ENCODE measurements around the gene TMEM167A.

TMEM167A gene

GRCh38 chr5:83034528-83035207, 42.5 kb downstream of the TMEM167A start:
- DNase-seq: no peak

- DNase-seq: no peak
These were observed 43.2 kb downstream of the TMEM167A start for GRCh38 chr5:83034036-83034435.

DNA sequence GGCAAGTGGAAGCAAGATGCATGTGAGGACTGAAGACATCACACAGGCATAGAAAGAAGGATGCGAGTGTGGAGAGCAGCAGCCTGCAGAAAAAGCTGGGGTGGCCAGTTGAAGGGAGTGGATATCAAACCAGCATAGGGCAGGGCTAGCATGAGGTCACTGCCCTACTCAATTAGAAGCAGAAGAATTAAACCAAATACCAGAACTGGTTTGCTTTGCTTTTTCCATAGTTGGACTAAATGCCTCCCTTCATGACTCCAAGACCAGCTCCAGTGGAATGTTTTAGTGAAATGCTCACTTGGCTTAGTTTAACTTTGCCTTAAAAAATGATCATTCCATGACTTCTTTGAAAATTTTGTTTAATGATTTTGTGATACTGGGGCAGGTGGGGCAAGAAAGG, 45.8 kb downstream of the TMEM167A start:
- no peak for DNase-seq

DNA sequence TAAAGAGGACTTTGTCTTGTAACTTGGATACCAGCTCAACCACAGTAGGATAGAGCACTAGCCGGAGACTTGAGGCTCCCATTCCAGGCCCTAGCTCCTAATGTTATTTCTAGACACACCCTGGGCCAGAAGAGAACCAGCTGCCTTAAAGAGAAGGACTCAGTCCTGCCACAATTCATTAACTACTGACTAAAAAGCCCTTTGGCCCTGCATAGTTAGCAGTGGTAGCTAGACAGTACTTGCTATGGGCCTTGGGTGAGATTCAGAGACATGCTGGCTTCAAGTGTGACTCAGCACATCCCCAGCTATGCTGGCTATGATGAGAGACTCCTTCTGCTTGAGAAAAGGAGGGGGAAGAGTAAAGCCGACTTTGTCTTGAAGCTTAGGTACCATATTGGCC, 47.3 kb downstream of the TMEM167A start:
- DNase-seq: no peak

GRCh38 chr5:83026930-83027687, 50.1 kb downstream of the TMEM167A start:
- no peak for DNase-seq

DNA sequence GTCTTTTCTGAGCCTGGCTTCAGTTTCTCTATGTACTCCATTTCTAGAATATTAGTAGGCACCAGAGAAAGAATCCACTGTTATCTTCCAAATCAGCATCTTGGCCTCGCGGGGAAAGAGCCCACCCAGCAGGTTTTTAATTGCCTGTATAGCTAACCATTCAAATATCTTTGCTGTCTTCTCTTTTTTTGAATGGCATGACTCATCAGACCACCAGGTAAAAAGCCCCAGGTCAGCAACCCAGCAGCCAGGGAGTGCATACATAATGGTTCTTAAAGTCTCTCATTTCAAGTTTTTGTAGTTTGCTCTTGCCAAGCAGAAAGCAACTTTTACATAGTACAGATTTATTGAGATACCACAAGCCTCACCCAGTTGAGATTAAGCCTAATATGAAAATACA, 50.7 kb downstream of the TMEM167A start:
- DNase-seq: no peak

- DNase-seq: no peak
These were observed 51.3 kb downstream of the TMEM167A start for GRCh38 chr5:83025690-83026478.

DNA sequence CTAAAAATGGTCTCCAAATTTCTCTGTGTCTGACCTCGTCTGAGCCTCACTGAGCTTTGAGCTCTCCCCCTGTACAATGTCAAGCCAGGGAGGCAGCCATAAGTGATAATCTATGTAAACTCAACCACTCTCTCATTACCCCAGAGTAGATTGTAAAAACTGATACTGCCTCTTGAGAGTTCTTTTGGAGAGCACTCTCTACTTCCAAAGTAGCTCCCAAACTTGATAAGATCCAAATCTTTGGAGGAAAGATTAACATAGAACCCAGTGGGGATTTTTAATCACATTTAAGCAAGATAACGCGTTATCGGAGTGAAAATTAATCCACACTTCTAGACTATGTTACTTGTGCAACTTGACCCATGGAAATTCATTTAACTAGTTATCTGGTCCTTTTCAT, 54.9 kb downstream of the TMEM167A start:
- no peak for DNase-seq

- no peak for DNase-seq
These were observed 61.5 kb downstream of the TMEM167A start for GRCh38 chr5:83015676-83016075.

- DNase-seq: no peak
These were observed 65.2 kb downstream of the TMEM167A start for GRCh38 chr5:83011985-83012384.

- no peak for DNase-seq
These were observed 67.8 kb downstream of the TMEM167A start for GRCh38 chr5:83009408-83009807.

DNA sequence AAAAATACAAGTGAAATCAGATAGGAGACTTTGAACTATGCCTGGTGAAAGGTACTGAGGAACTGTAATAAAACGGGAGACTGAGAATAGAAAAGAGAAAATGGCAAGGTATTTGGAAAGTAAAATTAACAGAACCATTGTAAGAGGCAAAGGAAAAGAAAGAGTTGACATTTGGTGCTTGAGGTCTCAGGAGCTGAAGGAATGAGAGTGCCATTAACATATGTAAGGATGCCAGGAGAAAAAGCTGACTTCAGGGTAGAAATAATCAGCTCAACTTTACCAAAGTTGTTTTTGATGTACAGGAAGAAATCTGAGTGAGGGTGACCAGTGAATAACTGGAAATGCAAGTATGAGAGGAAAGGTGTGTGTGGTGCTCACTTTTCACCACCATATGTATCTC, 69.4 kb downstream of the TMEM167A start:
- DNase-seq: no peak

DNA sequence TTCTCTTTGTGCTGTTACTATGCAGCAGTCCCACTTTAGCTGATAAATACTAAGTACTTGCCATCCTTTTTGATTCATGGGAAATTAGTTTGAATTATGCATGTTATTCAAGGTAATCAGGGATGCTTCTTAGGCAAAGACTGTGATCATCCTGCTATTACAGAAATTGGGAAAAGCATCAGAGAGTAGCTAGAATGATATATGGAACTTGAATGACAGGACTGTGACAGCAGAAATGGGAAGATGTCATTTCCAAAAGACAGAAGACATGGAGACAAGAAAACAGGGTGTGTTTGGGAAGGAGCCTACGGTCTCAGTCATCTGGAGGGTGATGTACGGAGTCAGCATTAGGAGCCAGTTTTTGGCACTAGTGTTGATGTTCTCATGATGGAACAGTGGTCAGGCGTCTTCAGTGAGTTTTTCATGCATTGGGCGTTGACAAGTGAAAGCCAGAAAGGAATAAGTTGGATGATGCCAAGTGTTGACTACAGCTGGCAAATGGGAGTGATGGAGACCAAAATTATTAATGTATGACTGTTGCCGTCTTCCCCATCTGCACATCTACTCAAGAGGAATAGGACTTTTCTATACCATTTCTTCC, 70.4 kb downstream of the TMEM167A start:
- no peak for DNase-seq

DNA sequence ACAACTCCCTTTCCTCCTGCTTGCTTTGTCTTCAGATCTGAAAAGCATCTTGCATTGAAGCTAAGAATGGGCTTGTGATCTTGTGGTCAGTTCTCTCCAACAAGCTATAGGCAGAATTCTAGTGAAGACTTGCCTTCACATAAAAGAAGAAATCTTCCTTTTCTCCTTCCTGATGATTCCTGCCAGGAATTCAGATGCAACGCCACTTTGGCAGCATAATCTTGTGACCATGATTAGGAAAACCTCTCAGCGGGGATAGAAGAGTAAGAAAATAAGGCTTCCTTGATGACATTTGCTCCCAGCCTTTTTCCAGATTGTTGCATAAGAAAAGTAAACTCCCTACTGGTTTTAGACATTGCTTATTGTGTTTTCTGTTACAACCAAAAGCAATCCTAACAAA, 73.4 kb downstream of the TMEM167A start:
- no peak for DNase-seq
